PC-3 (cell line): ENCODE results near the gene FKTN.
"Not testable (repeated sequence)": the region's sequence is repeated elsewhere in the genome, so short reads cannot be mapped to it uniquely, and the experiment has no call there.

Source experiments
- CTCF ChIP-seq: fragments of 300-600 bp; sonication (generic); conservative IDR thresholded peaks from 2 replicates; pipeline ENCODE4 v1.5.1; 2017; ENCODE audit warnings: antibody characterized with exemption, low read depth, mild to moderate bottlenecking, low read length
- EZH2phosphoT487 ChIP-seq: fragments of 300-600 bp; sonication (generic); IDR thresholded peaks from 2 replicates; pipeline ENCODE4 v1.6.1; 2018; ENCODE audit warnings: mild to moderate bottlenecking, antibody characterized with exemption, low read length, borderline replicate concordance

- TF ChIP-seq CTCF, EZH2phosphoT487: not testable (repeated sequence)
Observed at GRCh38 chr9:105522618-105523385, 35.1 kb upstream of the FKTN start.
